Thoracic aorta (tissue), 2 donors: ENCODE results near the gene POFUT1. TPM values are rescaled to one million over a fixed set of nuclear protein-coding genes. Genes with fewer than 3 reads are reported as not detected.

ENCODE experiments used
- ATAC-seq: fragments of 150-250 bp; one replicate; pipeline ENCODE4 v1.8.0; 2017; ENCODE audit warnings: low read depth; ENCODE audit not compliant: insufficient number of reproducible peaks, low FRiP score
- DNase-seq: peaks from one replicate; pipeline ENCODE4 v3.0.0-alpha.2; 2020; ENCODE audit warnings: low spot score
- H3K27ac ChIP-seq, 2 donors: fragments of 200-600 bp; sonication (generic); 1 replicate in 1 of 2; 2 replicates in 1 of 2; pipeline ENCODE4 v1.5.1; 2016; ENCODE audit warnings: mild to moderate bottlenecking in 2 of 2, moderate library complexity in 2 of 2
- H3K27me3 ChIP-seq: fragments of 200-600 bp; sonication (generic); replicated peaks from 2 replicates; pipeline ENCODE4 v1.6.0; 2016; ENCODE audit warnings: mild to moderate bottlenecking; ENCODE audit not compliant: insufficient read depth
- H3K36me3 ChIP-seq: fragments of 200-600 bp; sonication (generic); one replicate; pipeline ENCODE4 v1.5.1; 2016
- H3K4me1 ChIP-seq, 2 donors: fragments of 200-600 bp; sonication (generic); 1 replicate in 1 of 2; 2 replicates in 1 of 2; pipeline versions ENCODE4 v1.5.1 to v1.6.0; 2016; ENCODE audit warnings: low read depth in 2 of 2, mild to moderate bottlenecking in 1 of 2; ENCODE audit not compliant: control insufficient read depth in 1 of 2
- H3K4me3 ChIP-seq: fragments of 200-600 bp; sonication (generic); 2 replicates; pipeline ENCODE4 v1.5.1; 2016; ENCODE audit warnings: mild to moderate bottlenecking
- H3K9me3 ChIP-seq: fragments of 200-600 bp; sonication (generic); 2 replicates; pipeline ENCODE4 v1.5.1; 2016
- CTCF ChIP-seq: fragments of 200-600 bp; sonication (generic); IDR thresholded peaks from one replicate; pipeline ENCODE4 v1.5.1; 2019; ENCODE audit warnings: antibody characterized with exemption
- total RNA-seq, 2 donors: library from RNA; depleted of rRNA; stranded (reverse); fragments of >200 nt; gene quantifications; one replicate each; pipeline versions ENCODE4 v1.1.0 to v1.2.3, GENCODE V29; 2016

Gene POFUT1
- total RNA-seq, 2 donors from 2014 or later, result 30.8 to 37.1 TPM

- Histone ChIP-seq H3K27ac (peak within 1 kb of the TSS; percentile 55 to 62), H3K4me1 (peaks cover 5 to 23% of the 10 kb centered on the region in 2 donors), H3K36me3 (no peaks in the 10 kb centered on the region), H3K4me3 (peak within 1 kb of the TSS; percentile 78), H3K27me3 (no peaks in the 10 kb centered on the region), H3K9me3 (no peaks in the 10 kb centered on the region)
- DNase-seq, result peak; percentile 66
- peak; percentile 90 for ATAC-seq
- no peak for TF ChIP-seq CTCF
Observed at GRCh38 chr20:32277361-32278198, 69.9 kb downstream of the POFUT1 start, which contains the start of gene KIF3B. TSS of gene KIF3B (plus strand) at chr20:32277651. CDS start at chr20:32309778, 32,127 bp downstream.

GRCh38 chr20:32278199-32278643 is 70.5 kb downstream of the POFUT1 start:
- Histone ChIP-seq H3K9me3 (no peaks in the 10 kb centered on the region), H3K4me3 (peak overlapping the region; percentile 78), H3K36me3 (no peaks in the 10 kb centered on the region), H3K27me3 (no peaks in the 10 kb centered on the region), H3K4me1 (peaks cover 5 to 24% of the 10 kb centered on the region in 2 donors), H3K27ac (peak overlapping the region; percentile 55 to 62)
- ATAC-seq (no peak), DNase-seq (no peak)
- no peak for TF ChIP-seq CTCF

GRCh38 chr20:32281711-32282110 is 74.0 kb downstream of the POFUT1 start:
- Histone ChIP-seq H3K27ac (no peak overlapping the region), H3K9me3 (no peaks in the 10 kb centered on the region), H3K36me3 (no peaks in the 10 kb centered on the region), H3K4me3 (no peak overlapping the region), H3K4me1 (peaks cover 6 to 32% of the 10 kb centered on the region in 2 donors), H3K27me3 (no peaks in the 10 kb centered on the region)
- no peak for DNase-seq
- ATAC-seq, result no peak
- no peak for TF ChIP-seq CTCF

GRCh38 chr20:32282461-32282860 is 74.8 kb downstream of the POFUT1 start:
- H3K27me3 ChIP-seq, result no peaks in the 10 kb centered on the region
- no peaks in the 10 kb centered on the region for H3K36me3 ChIP-seq
- ATAC-seq, result no peak
- no peak for DNase-seq
- H3K27ac ChIP-seq, result no peak overlapping the region
- H3K4me3 ChIP-seq, result no peak overlapping the region
- H3K4me1 ChIP-seq, result peaks cover 4 to 27% of the 10 kb centered on the region in 2 donors
- TF ChIP-seq CTCF, result no peak
- no peaks in the 10 kb centered on the region for H3K9me3 ChIP-seq

- no peak for DNase-seq
- Histone ChIP-seq H3K27me3 (no peaks in the 10 kb centered on the region), H3K9me3 (no peaks in the 10 kb centered on the region), H3K36me3 (no peaks in the 10 kb centered on the region), H3K4me1 (peaks cover 4 to 18% of the 10 kb centered on the region in 2 donors), H3K27ac (no peak overlapping the region), H3K4me3 (no peak overlapping the region)
- no peak for TF ChIP-seq CTCF
- ATAC-seq, result no peak
Observed at GRCh38 chr20:32285082-32285620, 77.5 kb downstream of the POFUT1 start.
